ENCODE measurements around the gene MAP2K5.

MAP2K5 gene

GRCh38 chr15:67745073-67746006 lies 202.8 kb downstream of the MAP2K5 start:
- no peak overlapping the region for H3K4me3 ChIP-seq (replicated peaks; ENCODE audit: low read depth, low read length)
- DNase-seq (ENCODE audit: low read depth), result peak; percentile 55
- TF ChIP-seq, protein P1, sequence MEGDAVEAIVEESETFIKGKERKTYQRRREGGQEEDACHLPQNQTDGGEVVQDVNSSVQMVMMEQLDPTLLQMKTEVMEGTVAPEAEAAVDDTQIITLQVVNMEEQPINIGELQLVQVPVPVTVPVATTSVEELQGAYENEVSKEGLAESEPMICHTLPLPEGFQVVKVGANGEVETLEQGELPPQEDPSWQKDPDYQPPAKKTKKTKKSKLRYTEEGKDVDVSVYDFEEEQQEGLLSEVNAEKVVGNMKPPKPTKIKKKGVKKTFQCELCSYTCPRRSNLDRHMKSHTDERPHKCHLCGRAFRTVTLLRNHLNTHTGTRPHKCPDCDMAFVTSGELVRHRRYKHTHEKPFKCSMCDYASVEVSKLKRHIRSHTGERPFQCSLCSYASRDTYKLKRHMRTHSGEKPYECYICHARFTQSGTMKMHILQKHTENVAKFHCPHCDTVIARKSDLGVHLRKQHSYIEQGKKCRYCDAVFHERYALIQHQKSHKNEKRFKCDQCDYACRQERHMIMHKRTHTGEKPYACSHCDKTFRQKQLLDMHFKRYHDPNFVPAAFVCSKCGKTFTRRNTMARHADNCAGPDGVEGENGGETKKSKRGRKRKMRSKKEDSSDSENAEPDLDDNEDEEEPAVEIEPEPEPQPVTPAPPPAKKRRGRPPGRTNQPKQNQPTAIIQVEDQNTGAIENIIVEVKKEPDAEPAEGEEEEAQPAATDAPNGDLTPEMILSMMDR (IDR thresholded peaks at IDR 0.05; ENCODE audit: low read length, missing control alignments), result no peak

GRCh38 chr15:67746022-67746421 lies 203.5 kb downstream of the MAP2K5 start:
- no peak overlapping the region for H3K4me3 ChIP-seq (replicated peaks; ENCODE audit: low read depth, low read length)
- DNase-seq (ENCODE audit: low read depth), result peak; percentile 82
- TF ChIP-seq, protein P1 (IDR thresholded peaks at IDR 0.05; ENCODE audit: low read length, missing control alignments), result no peak

DNA sequence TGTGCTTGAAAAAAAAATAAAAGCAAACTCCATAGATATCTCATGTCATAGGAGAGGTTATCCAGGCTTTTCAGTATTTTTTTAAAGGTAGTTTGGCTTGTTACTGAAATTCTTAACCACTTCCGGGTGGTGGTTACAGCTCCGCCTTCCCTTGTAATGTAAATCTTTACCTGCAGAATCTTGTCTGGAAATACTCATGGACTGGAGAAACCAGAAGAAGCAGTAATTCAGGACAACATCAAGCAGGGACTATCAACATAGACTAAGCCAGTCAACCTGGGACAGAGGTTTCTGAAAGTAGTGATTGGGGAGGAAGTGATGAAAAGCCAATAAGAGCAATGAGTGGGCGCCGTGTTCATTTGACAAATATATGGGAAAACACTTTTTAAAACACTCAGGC lies 203.9 kb downstream of the MAP2K5 start:
- no peak for DNase-seq (ENCODE audit: low read depth)
- no peak overlapping the region for H3K4me3 ChIP-seq (replicated peaks; ENCODE audit: low read depth, low read length)

GRCh38 chr15:67747921-67748320 lies 205.4 kb downstream of the MAP2K5 start:
- no peak for DNase-seq (ENCODE audit: low read depth)
- no peak overlapping the region for H3K4me3 ChIP-seq (replicated peaks; ENCODE audit: low read depth, low read length)
- TF ChIP-seq, protein P1 (IDR thresholded peaks at IDR 0.05; ENCODE audit: low read length, missing control alignments), result no peak

More for the DNA sequence above, 203.9 kb downstream of the MAP2K5 start:
- TF ChIP-seq, protein P1 (IDR thresholded peaks at IDR 0.05; ENCODE audit: low read length, missing control alignments), result no peak

- TF ChIP-seq, protein P1 (IDR thresholded peaks at IDR 0.05; ENCODE audit: low read length, missing control alignments), result no peak
- H3K4me3 ChIP-seq (replicated peaks; ENCODE audit: low read depth, low read length), result no peak overlapping the region
- DNase-seq (ENCODE audit: low read depth), result no peak
These were observed 207.9 kb downstream of the MAP2K5 start for GRCh38 chr15:67750371-67750770.

- no peak for DNase-seq (ENCODE audit: low read depth)
- TF ChIP-seq, protein P1 (IDR thresholded peaks at IDR 0.05; ENCODE audit: low read length, missing control alignments), result no peak
- H3K4me3 ChIP-seq (replicated peaks; ENCODE audit: low read depth, low read length), result no peak overlapping the region
These were observed 211.4 kb downstream of the MAP2K5 start for GRCh38 chr15:67753891-67754290.
